GM18498 (cell line): Measurements from ENCODE around the gene NRM.
"Not testable (repeated sequence)": the region's sequence is repeated elsewhere in the genome, so short reads cannot be mapped to it uniquely, and the experiment has no call there.

Experiments used
- ATAC-seq: cut with Tn5 transposase; IDR thresholded peaks from one replicate; pipeline ENCODE4 v1.9.1; 2021; ENCODE audit warnings: mild to moderate bottlenecking, moderate library complexity; ENCODE audit not compliant: unreplicated experiment

NRM gene

GRCh38 chr6:30672445-30673253, 18.1 kb downstream of the NRM start, which contains the start of gene DHX16:
Gene DHX16 (minus strand): TSS chr6:30673006. CDS start chr6:30672841, 165 bp downstream.
- ATAC-seq: peak; percentile 73

GRCh38 chr6:30670760-30671527, 19.8 kb downstream of the NRM start:
- no peak for ATAC-seq

GRCh38 chr6:30666300-30666699, 24.5 kb downstream of the NRM start:
- not testable (repeated sequence) for ATAC-seq

- ATAC-seq: no peak
Observed at GRCh38 chr6:30664994-30665767, 25.6 kb downstream of the NRM start.

GRCh38 chr6:30657922-30658321, 32.9 kb downstream of the NRM start:
- ATAC-seq: not testable (repeated sequence)

- ATAC-seq: no peak
Observed at GRCh38 chr6:30657454-30657853, 33.3 kb downstream of the NRM start.

- no peak for ATAC-seq
Observed at GRCh38 chr6:30656513-30656912, 34.3 kb downstream of the NRM start.

GRCh38 chr6:30655743-30656094, 35.1 kb downstream of the NRM start:
- no peak for ATAC-seq

- no peak for ATAC-seq
Observed at GRCh38 chr6:30654798-30655742, 35.7 kb downstream of the NRM start.

GRCh38 chr6:30651143-30651542, 39.6 kb downstream of the NRM start:
- ATAC-seq: no peak

- ATAC-seq: peak; percentile 73
Observed at GRCh38 chr6:30647242-30648116, 43.3 kb downstream of the NRM start.

- peak; percentile 59 for ATAC-seq
Observed at GRCh38 chr6:30646450-30647241, 44.1 kb downstream of the NRM start, which contains the start of gene C6orf136. Gene C6orf136 (plus strand): TSS chr6:30647133. CDS start chr6:30647232, 99 bp downstream.

GRCh38 chr6:30645989-30646388, 44.8 kb downstream of the NRM start:
- no peak for ATAC-seq

- ATAC-seq: no peak
Observed at GRCh38 chr6:30644769-30645168, 46.0 kb downstream of the NRM start.

GRCh38 chr6:30643656-30644055, 47.1 kb downstream of the NRM start:
- no peak for ATAC-seq

- ATAC-seq: no peak
Observed at GRCh38 chr6:30641048-30641447, 49.7 kb downstream of the NRM start.

GRCh38 chr6:30640481-30640880, 50.3 kb downstream of the NRM start:
- ATAC-seq: no peak
